PC-3 (cell line): ENCODE results near the gene PACSIN1. TPM values are rescaled to one million over a fixed set of nuclear protein-coding genes. Genes with fewer than 3 reads are reported as not detected.

ENCODE experiments used
- ATAC-seq: fragments of 200-7000 bp; cut with Tn5 transposase; 2 replicates; pipeline ENCODE4 v1.9.1; 2020; ENCODE audit warnings: mild to moderate bottlenecking, moderate library complexity
- BruUV-seq: library from RNA; stranded (reverse); fragments of 400-500 nt; replicated peaks from 2 replicates; lab custom pipeline; 2021; lab: Mats Ljungman, UMichigan
- CTCF ChIA-PET: fragments of 300-600 bp; sonication (Branson Sonifier 250); formaldehyde crosslinking; loops from one replicate; lab custom pipeline; 2022; ENCODE audit warnings: antibody characterized with exemption; lab: Charles Lee
- POLR2A ChIA-PET: fragments of 300-600 bp; sonication (Branson Sonifier 250); formaldehyde crosslinking; loops from one replicate; lab custom pipeline; 2022; ENCODE audit warnings: antibody characterized with exemption; ENCODE audit not compliant: unreplicated experiment; lab: Charles Lee
- DNase-seq: peaks from one replicate; pipeline ENCODE4 v3.0.0-alpha.2; 2015
- H2AFZ ChIP-seq: fragments of 300-600 bp; sonication (generic); 2 replicates; pipeline ENCODE4 v1.6.0; 2016; ENCODE audit warnings: antibody characterized with exemption, low read length
- H3F3A ChIP-seq: fragments of 300-600 bp; sonication (generic); one replicate; pipeline ENCODE4 v1.6.0; 2017; ENCODE audit warnings: antibody characterized with exemption, low read length, control low read depth, mild to moderate bottlenecking; ENCODE audit not compliant: unreplicated experiment
- H3K27ac ChIP-seq: fragments of 300-600 bp; sonication (generic); 2 replicates; pipeline ENCODE4 v1.5.1; 2016; ENCODE audit warnings: mild to moderate bottlenecking, low read length
- H3K27me3 ChIP-seq: fragments of 300-600 bp; sonication (generic); 2 replicates; pipeline ENCODE4 v1.6.1; 2016; ENCODE audit warnings: low read length, mixed read lengths
- H3K36me3 ChIP-seq: fragments of 300-600 bp; sonication (generic); 2 replicates; pipeline ENCODE4 v1.6.1; 2016; ENCODE audit warnings: low read depth, mixed run types, low read length, mixed read lengths
- H3K4me1 ChIP-seq: fragments of 300-600 bp; sonication (generic); 2 replicates; pipeline ENCODE4 v1.5.1; 2016; ENCODE audit warnings: low read length; ENCODE audit not compliant: insufficient read depth
- H3K4me2 ChIP-seq: fragments of 300-600 bp; sonication (generic); 2 replicates; pipeline ENCODE4 v1.6.0; 2016; ENCODE audit warnings: low read length
- H3K4me3 ChIP-seq: fragments of 300-600 bp; sonication (generic); 2 replicates; pipeline ENCODE4 v1.5.1; 2016; ENCODE audit warnings: mild to moderate bottlenecking, low read length, mixed read lengths
- H3K79me2 ChIP-seq: fragments of 300-600 bp; sonication (generic); 2 replicates; pipeline ENCODE4 v1.6.1; 2017; ENCODE audit warnings: low read length, mixed read lengths
- H3K9ac ChIP-seq: fragments of 300-600 bp; sonication (generic); 2 replicates; pipeline ENCODE4 v1.6.0; 2016; ENCODE audit warnings: mild to moderate bottlenecking, low read length
- H3K9me2 ChIP-seq: fragments of 300-600 bp; sonication (generic); replicated peaks from 2 replicates; pipeline ENCODE4 v1.6.1; 2016; ENCODE audit warnings: mixed run types, low read length, mixed read lengths
- H3K9me3 ChIP-seq: fragments of 300-600 bp; sonication (generic); 2 replicates; pipeline ENCODE4 v1.6.1; 2016; ENCODE audit warnings: low read length, mixed read lengths
- H4K20me1 ChIP-seq: fragments of 300-600 bp; sonication (generic); 2 replicates; pipeline ENCODE4 v1.6.1; 2016; ENCODE audit warnings: low read length, mixed read lengths
- EZH2 ChIP-seq: fragments of 300-600 bp; sonication (generic); IDR thresholded peaks from one replicate; pipeline ENCODE4 v1.6.1; 2017; ENCODE audit warnings: antibody characterized with exemption, mild to moderate bottlenecking, low read length; ENCODE audit not compliant: unreplicated experiment
- EZH2phosphoT487 ChIP-seq: fragments of 300-600 bp; sonication (generic); IDR thresholded peaks from 2 replicates; pipeline ENCODE4 v1.6.1; 2018; ENCODE audit warnings: mild to moderate bottlenecking, antibody characterized with exemption, low read length, borderline replicate concordance
- intact Hi-C: fragments of 100-400 bp; cut with micrococcal nuclease; formaldehyde crosslinking; loops from 2 replicates; pipeline ENCODE4 v1.9.0; 2023
- total RNA-seq: library from RNA; depleted of rRNA; stranded (reverse); fragments of >200 nt; gene quantifications from 2 replicates; pipeline ENCODE4 v1.2.3, GENCODE V29; 2014
- TF ChIP-seq, protein P1 (sequence below): fragments of 300-600 bp; sonication (generic); conservative IDR thresholded peaks from 2 replicates; pipeline ENCODE4 v1.5.1; 2017; ENCODE audit warnings: antibody characterized with exemption, low read depth, mild to moderate bottlenecking, low read length

PACSIN1 gene
- total RNA-seq, 1 experiment from 2014 or later: 2.3 TPM

DNA sequence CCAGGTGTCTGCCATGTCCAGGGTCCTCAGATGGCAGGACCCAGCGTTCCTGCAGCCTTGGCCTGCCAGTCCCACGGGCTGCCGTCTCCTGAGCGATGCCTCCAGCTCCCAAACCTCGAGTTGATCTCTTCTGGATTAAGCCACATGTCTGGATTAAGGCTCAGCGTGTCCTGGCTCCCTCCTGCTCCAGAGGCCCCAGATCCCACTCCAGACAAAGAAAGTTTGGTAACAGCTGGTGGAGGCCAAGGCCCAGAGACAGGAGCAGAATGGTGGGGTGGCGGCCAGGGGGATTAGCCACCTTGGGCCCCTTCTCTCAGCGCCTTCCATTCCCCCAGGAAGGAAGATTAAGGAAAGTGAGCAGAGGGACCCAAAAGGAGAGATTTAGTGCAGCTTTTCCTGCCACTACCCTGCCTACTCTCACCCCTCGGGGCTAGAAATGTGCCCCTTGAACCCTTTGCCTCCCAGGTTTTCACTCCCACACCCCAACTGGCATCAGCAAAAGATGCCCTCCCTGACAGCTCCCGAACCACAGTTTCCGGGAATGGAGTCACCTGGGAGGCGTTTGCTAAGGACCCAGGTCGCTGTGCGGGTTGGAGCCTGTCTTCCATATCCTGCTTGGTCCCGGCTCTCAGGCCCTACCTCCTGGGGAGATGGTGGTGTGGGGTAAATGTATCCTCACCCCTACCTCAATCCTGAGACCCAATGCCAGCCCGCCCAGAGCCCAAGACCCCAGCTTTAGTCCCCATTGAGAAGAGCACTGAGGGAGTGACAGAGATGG lies 83.3 kb downstream of the PACSIN1 start:
- Histone ChIP-seq H3K27me3 (no peaks in the 10 kb centered on the region), H3K9me2 (no peaks in the 10 kb centered on the region), H3K4me3 (no peak overlapping the region), H3K79me2 (peaks cover 65% of the 10 kb centered on the region), H3K4me2 (no peak overlapping the region), H3K27ac (peak overlapping the region; percentile 94), H3F3A (peaks cover 9% of the 10 kb centered on the region), H3K9me3 (no peaks in the 10 kb centered on the region), H4K20me1 (no peaks in the 10 kb centered on the region), H2AFZ (no peak overlapping the region), H3K36me3 (peaks cover 7% of the 10 kb centered on the region), H3K4me1 (peaks cover 68% of the 10 kb centered on the region), H3K9ac (no peak overlapping the region)
- TF ChIP-seq EZH2 (no peak), EZH2phosphoT487 (no peak)
- TF ChIP-seq, protein P1, sequence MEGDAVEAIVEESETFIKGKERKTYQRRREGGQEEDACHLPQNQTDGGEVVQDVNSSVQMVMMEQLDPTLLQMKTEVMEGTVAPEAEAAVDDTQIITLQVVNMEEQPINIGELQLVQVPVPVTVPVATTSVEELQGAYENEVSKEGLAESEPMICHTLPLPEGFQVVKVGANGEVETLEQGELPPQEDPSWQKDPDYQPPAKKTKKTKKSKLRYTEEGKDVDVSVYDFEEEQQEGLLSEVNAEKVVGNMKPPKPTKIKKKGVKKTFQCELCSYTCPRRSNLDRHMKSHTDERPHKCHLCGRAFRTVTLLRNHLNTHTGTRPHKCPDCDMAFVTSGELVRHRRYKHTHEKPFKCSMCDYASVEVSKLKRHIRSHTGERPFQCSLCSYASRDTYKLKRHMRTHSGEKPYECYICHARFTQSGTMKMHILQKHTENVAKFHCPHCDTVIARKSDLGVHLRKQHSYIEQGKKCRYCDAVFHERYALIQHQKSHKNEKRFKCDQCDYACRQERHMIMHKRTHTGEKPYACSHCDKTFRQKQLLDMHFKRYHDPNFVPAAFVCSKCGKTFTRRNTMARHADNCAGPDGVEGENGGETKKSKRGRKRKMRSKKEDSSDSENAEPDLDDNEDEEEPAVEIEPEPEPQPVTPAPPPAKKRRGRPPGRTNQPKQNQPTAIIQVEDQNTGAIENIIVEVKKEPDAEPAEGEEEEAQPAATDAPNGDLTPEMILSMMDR: no peak
- intact Hi-C loops: no loop called here
- no TSS peak for BruUV-seq
- ChIA-PET CTCF (interaction anchor here (0.6 kb wide), 1 partner anchor 386 kb away, joined by 10 read pairs; no protein-coding TSS in a partner anchor), POLR2A (no interaction called here)
- no peak for ATAC-seq
- no peak for DNase-seq

DNA sequence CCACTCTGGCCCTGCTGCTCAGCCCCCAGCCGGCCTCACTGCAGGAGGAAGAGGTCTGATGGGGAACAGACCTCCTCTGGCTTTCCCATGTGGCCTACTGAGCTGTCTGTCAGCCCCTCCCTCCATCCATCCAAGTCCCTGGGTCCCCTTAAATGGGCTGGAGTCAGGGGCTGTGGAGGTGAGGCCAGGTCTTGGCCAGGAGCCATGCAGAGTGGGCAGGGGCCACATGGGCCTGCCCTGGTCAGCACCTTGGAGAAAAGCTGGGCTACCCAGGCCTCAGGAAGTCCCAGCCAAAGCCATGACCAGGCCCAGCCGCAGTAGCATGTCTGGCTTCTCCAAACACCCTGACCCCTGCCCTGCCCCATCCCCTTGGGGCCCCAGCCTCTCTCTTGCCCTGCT lies 83.9 kb downstream of the PACSIN1 start:
- Histone ChIP-seq H2AFZ (no peak overlapping the region), H3K9ac (no peak overlapping the region), H3K4me3 (no peak overlapping the region), H3K79me2 (peaks cover 66% of the 10 kb centered on the region), H3K4me2 (no peak overlapping the region), H3K9me3 (no peaks in the 10 kb centered on the region), H3K27ac (no peak overlapping the region), H3K4me1 (peaks cover 67% of the 10 kb centered on the region), H3K27me3 (no peaks in the 10 kb centered on the region), H4K20me1 (no peaks in the 10 kb centered on the region), H3K9me2 (no peaks in the 10 kb centered on the region), H3F3A (peaks cover 9% of the 10 kb centered on the region), H3K36me3 (peaks cover 7% of the 10 kb centered on the region)
- DNase-seq (no peak), ATAC-seq (no peak)
- no TSS peak for BruUV-seq
- no peak for TF ChIP-seq EZH2phosphoT487
- TF ChIP-seq, protein P1: no peak
- TF ChIP-seq EZH2: no peak
- ChIA-PET POLR2A (no interaction called here), CTCF (interaction anchor here (0.6 kb wide), 1 partner anchor 386 kb away, joined by 10 read pairs; no protein-coding TSS in a partner anchor)
- intact Hi-C loops: no loop called here

DNA sequence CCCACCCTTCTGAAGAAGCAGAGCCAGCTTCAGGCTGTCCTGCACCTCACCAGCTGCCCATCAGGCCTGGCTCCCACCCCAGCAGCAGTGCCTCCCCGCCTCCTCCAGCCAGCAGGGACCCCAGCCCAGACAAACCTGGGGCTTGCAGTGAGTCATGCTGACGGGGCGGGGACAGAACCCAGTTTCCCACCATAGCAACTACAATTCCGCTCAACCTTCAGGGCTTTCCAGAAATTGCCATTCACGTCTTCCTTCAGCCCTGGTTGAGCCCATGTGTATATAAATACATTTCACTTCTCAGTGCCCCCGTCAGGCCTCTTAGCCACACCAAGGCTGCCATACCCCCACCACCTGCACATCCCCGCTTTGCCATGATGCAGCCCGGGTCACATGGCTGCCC lies 85.8 kb downstream of the PACSIN1 start:
- peaks cover 63% of the 10 kb centered on the region for H3K4me1 ChIP-seq
- no peaks in the 10 kb centered on the region for H3K9me3 ChIP-seq
- H3K9me2 ChIP-seq: no peaks in the 10 kb centered on the region
- TF ChIP-seq, protein P1: no peak
- H3K79me2 ChIP-seq: peaks cover 63% of the 10 kb centered on the region
- H4K20me1 ChIP-seq: no peaks in the 10 kb centered on the region
- peaks cover 6% of the 10 kb centered on the region for H3F3A ChIP-seq
- H3K9ac ChIP-seq: no peak overlapping the region
- no TSS peak for BruUV-seq
- no peak overlapping the region for H2AFZ ChIP-seq
- CTCF ChIA-PET: no interaction called here
- intact Hi-C loops: no loop called here
- H3K27ac ChIP-seq: no peak overlapping the region
- H3K4me3 ChIP-seq: no peak overlapping the region
- no peaks in the 10 kb centered on the region for H3K27me3 ChIP-seq
- POLR2A ChIA-PET: no interaction called here
- no peak for DNase-seq
- H3K36me3 ChIP-seq: peaks cover 7% of the 10 kb centered on the region
- no peak overlapping the region for H3K4me2 ChIP-seq
- ATAC-seq: no peak
